HG03520 (cell line): ENCODE data around the gene STX8.

ENCODE experiments used
- ATAC-seq: cut with Tn5 transposase; IDR thresholded peaks from one replicate; pipeline ENCODE4 v1.9.1; 2021; ENCODE audit warnings: mild to moderate bottlenecking, moderate library complexity; ENCODE audit not compliant: unreplicated experiment

Gene STX8

DNA sequence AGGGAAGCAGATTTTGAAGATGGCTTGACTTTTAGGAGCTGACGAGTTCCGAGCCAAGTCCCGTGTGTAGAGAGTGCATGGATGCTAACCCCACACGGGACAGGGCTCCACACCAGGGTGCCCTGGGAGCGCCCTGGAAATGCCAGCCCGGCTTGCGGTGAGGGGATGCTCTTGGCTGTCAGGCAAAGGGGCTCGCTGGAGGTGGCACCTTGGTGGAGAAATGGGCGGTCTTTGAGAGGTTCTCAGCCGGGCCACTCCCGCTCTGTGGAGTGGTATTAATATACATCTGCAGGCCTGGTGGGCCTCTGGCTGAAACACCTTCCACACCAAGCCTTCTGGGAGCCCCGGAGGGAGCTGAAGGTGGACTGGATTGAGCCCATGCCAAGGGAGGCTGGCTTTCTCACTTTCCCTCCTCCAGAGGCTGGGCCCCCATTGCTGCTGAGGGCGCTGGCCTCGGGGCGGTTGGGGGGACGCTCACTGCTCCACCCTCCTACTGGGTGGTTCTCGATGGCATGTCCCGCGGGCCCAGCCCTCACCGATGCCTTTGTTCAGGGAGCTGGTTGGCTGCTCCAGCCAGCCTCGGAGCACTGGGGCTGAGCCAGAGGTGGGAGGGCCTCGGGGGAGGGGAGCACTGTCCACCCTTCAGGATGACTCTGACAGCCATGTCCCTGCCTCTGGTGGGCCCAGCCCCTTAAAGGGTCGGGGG lies 344.0 kb downstream of the STX8 start:
- no peak for ATAC-seq

DNA sequence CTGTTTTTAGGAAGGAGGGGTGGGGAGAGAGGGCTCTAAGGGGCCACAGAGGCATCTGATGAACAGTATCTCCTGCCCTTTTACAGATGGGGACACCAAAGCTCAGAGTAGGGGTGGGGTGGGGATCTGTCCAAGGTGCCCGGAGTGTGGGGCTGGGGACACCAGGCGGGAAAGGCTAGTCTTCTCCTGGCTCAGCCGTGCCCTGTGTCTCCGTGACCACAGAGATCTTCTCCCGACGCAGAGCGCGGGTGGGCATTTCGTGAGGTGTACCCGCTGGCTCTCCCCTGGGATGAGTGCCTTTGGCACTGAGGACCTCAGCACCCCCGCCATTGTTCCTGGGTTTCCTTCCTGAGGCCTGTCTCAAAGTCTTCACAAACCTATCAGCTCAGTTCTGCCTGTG lies 344.8 kb downstream of the STX8 start:
- no peak for ATAC-seq

DNA sequence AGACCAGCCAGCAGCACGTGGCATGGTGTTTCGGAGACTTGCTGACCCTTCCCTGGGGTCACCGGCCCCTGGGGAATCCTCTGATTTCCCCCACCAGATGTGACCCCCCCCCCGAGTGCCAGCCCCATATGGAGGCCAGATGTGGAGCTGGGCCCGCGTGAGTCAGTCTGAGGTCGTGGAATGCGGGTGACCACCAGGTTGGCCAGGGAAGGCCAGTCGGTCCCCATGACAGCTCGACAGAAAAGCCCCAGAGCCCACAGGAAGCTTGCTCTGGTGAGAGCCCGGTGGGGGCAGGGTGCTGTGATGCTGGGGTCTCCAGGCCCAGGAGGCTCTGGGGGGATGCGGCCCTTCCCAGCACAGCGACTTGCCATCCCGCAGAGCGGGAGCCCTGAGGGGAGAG lies 345.3 kb downstream of the STX8 start:
- ATAC-seq: no peak

DNA sequence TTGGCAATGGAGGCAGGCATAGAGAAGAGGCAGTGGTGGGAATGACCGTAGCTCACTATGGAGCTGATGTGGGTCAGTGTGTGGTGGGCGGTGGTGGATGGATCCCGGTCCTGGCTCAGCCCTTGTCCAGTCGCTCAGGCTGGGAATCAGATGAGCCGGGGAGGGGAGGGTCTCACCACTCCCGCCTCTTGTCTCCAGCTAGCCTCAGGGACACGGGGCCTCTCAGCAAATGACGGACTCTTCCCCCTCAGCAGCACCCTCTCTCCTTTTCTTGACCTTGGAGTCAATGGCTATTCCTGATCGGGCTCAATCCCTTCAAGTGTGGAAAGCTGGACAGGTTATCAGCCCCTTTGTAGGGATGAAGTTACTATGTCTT lies 345.8 kb downstream of the STX8 start:
- no peak for ATAC-seq

DNA sequence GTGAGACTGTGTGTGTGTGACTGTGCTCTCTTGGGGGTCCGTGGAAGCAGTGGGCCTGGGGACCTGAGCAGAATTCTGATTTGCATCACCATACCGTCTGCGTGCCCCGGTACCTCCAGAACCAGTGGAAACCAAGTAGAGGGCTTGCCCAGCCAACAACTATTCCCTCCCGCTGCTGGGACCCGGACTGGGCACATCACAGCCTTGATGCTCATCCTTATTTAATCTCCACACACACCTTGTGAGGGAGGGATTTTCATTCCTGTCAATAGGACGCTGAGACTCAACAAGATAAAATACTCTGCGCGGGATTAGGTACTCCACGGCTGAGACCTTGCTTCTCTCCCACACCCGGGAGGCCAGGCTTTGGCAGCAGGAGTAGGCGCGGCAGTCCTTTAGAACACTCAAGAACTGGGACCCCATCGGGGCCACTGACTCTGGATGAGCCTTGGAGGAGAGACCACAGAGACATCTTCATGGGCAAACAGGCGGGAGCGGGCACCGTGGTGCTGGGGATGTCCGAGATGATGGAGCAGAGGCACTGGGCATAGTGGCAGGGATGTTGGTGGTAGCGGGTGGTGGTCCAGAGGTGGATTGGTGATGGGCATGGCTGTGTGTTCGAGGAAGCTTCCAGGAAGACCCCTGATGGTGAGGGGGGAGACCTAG lies 346.3 kb downstream of the STX8 start:
- ATAC-seq: no peak

DNA sequence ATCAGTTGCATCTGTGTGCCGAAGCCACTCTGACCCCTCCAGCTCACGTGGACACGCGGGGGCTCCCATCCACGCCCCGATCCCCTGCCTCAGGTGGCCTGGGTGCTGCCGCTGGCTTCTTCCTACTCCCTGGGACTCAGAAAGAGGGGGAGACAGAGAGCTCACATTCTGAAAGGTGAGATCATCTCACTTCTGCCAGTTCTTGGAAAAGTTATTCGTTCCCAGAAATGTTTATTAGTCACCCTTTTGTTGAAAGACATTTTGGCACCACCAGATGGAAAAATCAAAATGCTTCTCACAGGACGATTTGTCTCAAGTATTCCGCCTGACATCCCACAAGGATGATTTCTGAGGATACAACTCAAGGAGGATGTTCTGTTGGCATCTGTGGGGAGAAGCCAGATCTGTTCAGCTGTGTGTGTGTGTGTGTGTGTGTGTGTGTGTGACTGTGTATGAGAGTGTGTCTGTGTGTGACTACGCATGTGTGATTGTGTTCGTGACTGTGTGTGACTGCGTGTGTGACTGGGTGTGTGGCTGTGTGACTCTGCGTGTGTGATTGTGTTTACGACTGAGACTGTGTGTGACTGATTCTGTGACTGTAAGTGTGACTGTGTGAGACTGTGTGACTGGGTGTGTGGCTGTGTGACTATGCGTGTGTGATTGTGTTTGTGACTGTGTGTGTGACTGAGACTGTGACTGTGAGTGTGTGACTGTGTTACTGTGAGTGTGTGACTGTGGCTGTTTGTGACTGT lies 347.0 kb downstream of the STX8 start:
- no peak for ATAC-seq

DNA sequence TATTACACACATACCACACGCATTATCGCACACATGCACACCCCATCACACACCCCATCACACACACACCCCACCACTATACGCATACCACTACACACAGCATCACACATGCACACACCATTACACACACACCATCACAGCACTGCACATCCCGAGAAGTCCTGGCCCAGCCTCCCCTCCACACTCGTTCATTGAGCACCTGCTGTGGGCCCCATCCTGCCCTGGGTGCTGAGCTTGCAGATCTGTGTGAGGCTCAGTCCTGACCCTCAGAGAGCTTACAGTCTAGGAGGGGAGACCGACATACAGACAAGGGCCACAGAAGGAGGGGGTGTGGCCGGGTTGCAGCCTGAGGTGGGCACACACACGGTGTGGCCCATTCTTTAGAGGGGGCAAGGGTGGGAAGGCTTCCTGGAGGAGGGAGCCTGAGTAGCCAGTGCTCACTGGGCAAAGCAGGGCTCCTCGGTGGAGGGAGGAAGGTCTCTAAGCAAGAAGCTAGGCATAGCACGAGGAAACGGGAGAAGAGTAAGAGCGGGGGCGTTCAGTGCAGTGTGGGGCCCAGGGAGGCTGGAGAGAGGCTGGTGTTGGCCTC lies 347.7 kb downstream of the STX8 start:
- ATAC-seq: no peak

DNA sequence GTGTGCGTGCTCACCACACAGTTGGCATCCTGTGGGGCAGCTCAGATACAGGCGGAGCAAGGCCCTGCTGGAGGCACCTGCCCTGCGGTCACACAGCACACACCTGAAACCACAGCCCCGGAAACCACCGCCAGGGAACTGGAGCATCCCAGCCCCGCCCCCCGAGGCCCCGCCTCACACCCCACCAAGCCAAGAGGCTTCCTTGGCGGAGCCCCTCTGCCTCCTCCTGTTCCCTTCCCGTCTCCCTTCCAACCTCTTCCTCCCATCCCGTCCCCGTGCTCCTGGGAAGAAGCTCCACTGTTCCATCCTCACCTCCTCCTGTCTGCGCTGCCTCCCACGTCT lies 348.9 kb downstream of the STX8 start:
- no peak for ATAC-seq

DNA sequence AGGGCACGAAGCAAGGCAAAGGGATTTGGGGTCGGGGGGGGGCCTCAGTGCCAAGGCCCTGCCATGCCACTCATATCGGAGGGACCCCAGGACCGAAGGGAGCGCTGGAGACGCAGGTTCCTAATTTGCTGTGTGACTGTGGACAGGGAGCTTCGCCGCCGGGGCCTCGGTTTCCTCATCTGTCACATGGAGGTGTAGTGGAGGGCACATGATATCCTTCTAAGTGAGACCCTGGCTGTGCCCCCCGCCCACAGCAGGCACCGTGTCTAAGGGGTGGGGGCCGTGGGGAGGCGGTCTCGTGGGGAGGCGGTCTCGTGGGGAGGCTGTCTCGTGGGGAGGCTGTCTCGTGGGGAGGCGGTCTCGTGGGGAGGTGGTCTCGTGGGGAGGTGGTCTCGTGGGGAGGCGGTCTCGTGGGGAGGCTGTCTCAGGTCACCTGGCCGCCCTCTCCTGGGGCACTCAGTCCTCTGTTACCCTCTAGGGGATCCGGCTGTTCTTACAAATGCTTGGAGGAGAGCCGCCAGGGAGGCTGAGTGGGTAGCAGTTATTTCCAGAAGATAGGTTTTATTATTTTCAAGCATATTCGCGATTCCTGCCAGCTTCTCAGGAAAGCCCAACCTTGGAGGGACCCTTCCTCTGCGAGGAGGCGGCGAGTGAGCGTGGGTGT lies 349.4 kb downstream of the STX8 start:
- ATAC-seq: no peak

DNA sequence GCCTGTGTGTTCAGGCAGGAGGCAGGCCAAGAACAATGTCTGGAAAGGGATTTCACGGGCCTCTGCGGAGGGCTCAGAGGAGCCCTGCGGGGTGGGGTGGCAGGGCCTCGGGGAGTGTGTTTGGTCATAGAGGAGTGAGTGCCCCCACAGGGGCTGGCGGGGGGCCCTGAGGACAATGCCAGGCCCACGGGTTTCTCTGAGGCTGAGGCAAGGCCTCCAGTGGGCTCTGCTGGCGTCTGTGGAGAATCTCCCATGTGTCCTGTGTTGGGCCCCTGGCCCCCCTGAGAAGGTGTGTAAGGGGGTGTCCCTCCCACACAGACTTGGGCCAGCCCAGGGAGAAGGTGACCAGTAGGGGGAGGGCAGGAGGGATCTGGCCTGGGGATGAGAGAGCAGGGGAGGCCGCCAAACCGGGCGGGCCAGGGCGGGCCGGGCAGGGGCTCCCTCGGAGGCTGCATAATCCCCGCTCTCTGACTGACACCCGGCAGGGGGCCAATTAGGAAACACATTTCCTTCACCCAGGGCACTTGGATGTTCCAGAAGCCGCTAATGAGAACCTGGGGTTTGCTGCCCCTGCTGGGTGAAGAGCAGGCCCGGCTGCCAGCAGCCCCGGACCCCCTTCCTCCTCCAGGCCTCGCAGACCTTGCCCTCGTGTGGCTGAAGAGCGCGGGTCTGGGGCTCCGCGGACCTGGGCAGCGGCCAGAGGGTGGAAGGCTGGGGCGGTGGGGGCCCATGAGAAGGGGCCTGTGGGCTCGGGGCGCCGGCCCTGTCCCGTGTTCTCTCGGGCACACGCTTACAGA lies 350.1 kb downstream of the STX8 start:
- no peak for ATAC-seq

DNA sequence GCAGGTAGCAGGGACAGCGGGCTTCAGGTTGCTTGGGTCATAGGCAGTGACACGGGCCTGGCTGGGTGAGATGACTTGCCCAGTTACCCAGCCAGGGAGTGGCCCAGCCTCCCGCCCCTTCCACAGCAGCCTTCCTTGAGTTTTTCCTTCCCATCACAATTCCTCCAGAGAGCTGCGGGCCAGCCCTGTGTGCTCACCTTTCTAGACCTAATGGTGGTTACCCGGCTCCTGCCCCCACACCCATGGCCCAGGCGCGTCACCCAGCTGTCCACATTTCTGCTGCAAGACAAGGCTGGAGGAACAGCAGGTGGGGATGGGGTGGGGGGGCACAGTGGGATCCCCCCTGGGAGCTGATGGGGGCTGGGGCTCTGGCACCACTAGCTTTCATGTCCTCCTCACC lies 351.1 kb downstream of the STX8 start:
- ATAC-seq: no peak

DNA sequence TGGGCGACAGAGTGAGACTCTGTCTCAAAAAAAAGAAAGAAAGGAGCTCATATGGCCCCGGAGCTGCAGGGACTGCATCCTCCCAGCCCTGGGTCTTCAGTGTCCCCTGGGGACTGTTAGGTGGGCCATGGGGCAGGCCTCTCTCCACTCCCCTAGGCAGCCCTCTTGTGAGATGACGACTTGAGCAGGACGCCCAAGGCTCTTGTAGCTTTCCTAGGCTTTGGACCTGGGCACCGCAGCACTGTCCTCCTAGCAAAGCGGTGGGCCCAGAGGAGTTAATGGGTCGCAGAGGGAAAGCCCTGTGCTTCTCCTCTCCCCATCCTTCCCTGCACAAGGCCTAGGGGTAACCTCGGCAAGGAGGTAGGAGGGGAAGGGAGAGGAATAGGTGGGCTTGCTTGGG lies 352.1 kb downstream of the STX8 start:
- ATAC-seq: no peak

DNA sequence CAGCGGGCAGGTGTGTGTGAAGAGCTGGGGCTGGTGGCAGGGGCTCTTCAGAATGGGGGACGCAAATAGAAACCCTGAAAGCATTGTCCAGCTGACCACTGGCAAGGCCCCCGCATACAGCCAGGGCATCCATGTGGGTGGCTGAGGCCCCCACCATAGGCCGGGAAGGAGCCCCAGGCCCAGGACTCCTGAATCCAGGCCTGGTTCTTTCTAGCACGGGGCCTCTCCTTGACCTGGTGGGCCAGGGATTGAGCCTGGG lies 353.8 kb downstream of the STX8 start:
- no peak for ATAC-seq

DNA sequence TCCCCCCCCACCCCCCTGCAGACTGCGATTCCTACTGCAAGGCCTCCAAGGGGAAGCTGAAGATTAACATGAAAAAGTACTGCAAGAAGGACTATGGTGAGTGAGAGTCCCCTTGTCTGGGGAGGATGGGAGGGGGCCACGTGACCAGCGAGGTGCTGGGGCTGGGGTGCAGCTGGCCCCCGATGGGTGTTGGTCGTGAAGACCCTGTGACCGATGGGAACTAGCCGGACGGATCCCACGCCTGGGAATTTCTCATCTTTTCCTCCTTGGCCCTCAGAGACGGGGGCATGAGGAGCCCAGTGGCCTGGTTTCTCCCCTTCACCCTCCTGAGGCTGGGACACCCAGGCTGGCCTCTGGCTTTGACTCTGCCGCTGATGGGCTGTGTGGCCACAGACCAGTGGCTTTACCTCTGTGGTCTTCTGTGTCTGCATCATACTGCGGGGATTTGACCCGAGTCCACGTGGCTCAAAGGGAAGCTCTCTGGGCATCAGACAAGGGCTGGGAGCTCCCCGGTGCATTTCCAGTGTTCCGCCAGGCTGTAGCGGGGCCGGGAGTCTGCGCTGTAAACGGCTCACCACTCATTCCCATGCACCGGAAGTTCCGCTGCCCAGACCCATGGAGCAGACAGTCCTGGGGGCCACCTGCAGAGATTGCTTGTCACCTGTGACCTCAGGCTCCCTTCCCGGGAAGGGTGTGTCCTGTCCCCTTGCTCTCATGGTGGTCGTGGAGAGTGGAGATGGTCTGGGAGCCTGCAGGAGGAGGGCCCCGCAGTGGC lies 354.3 kb downstream of the STX8 start:
- no peak for ATAC-seq

DNA sequence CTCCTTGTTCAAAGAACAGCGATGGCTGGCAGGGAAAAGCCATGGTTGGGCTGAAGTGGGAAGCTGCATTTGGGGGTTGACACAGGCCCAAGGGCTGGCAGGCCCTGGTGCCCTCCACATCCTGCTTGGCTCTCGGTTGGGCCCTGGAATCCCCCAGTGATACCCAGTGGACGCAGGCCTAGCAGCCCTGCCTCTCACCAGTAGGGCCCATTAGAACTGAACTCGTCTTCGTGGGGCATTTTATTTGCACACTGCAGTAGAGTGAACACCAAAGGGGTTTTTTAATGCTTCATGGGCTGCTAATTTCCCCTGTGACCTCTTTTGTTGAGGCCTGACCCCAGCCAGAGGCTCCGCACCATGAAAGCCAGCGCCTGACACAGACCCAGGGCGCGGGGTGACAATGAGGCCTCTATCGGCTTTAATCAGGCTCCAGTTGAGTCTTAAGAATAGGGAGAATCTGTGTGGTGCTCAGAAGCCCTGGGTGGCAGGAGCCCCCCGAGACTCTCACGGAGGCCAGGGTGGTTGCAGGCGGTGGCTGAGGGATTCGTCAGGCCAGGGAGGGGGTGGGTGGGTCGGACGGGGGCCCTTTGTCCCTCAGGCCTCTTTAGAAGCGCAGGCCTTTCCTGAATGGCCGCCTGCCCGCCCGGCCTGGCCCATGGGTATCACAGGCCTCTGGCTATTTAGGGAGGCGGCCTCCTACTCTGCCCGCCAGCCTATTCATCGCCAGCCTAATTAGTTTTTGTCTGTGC lies 355.0 kb downstream of the STX8 start:
- ATAC-seq: no peak

DNA sequence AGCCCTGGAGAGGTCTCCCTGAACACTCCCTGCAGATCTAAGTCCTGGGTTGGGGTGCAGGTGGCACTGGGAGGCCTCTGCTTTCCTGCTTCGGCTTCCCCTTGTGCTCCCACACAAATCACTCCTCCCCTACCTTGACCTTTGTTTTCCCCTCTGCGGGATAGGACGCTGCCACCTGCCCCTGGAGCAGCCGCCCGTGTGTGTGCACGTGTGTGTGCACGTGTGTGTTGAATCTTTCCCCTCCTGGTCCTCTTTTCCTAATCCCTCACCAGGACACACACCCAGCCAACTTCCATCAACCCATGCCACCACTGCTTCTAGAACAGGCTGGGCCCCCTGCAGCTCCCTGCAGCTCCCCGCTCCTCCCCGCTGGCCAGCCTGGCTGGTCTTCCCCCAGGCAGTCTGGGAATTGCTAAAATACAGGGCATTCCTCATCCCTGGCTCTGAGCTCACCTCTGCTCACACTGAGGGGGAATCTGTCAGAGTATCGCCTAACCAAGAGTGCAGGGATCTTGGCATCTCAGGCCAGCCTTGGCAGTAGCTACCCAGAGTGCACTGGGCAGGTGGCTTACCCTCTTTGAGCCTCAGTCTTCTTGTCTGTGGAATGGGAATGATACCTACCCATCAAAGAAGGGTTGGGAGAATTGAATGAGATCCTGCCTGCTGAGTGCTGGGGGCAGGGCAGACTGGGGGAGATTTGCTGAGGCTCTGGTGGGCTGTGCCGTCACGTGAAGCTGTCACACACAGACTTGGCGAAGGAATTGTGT lies 355.8 kb downstream of the STX8 start:
- ATAC-seq: no peak

DNA sequence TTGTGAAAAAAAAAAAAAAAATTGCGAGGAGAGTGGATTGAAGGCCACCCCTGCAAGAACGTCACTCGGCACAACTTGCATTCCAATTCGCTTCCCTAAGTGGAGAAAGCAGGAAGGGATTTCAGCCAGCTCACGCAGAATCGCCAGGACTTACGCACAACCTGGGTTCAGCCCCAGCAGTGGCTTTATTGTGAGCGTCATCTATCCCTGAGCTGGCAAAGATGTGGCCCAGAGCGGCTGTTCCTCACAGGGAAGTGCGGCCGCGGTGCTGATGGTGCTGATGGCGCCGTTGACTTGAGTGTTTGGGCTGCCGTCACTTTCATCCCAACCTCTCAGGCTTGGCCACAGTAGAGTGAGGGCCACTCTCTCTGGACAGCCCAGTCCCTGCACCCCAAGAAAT lies 356.7 kb downstream of the STX8 start:
- no peak for ATAC-seq

DNA sequence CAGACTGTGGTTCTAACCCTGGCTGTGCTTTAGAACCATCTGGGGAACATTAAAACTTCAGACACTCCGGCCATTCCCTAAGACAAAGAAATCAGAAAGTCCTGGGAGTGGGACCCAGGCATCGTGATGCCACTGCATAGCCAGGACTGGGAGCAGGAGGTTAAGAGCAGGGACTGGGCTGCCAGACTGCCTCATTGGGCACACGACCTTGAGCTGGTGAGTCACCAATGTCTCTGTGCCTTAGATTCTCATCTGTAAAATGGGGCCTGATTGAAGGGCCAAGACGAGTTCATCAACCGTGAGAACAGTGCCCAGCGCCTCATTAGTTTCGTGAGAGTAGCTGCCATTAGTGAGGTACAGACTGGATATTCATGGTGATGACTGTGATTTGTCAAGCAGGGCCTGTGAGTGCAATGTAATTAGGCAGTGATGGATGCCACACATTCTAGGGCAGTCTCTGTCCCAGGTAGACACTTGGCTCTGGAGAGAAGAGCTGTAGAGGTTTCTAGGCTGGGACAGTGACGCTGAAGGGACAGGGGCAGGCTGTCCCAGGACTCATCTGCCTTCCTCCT lies 357.5 kb downstream of the STX8 start:
- ATAC-seq: no peak
